Mesenchymal stem cell (in vitro differentiated cells and primary cell): ENCODE measurements around the gene SAPCD2.

ENCODE experiments used
- DNase-seq: peaks from one replicate; pipeline ENCODE4 v3.0.0-alpha.2; 2013
- H2AFZ ChIP-seq: one replicate; pipeline ENCODE4 v1.6.1; 2013; ENCODE audit warnings: low read depth, mild to moderate bottlenecking, control low read depth, inconsistent platforms, low read length, moderate library complexity
- H2AK5ac ChIP-seq: 2 replicates; pipeline ENCODE4 v1.6.1; 2013; ENCODE audit warnings: low read length, moderate library complexity, mild to moderate bottlenecking, inconsistent platforms; ENCODE audit not compliant: severe bottlenecking
- H2BK120ac ChIP-seq: one replicate; pipeline ENCODE4 v1.6.1; 2013; ENCODE audit warnings: low read depth, mild to moderate bottlenecking, inconsistent platforms, low read length, moderate library complexity
- H2BK12ac ChIP-seq, 2 experiments: one replicate each; pipeline ENCODE4 v1.6.1; 2013; ENCODE audit warnings: inconsistent platforms in 2 of 2, low read length in 2 of 2, mild to moderate bottlenecking in 2 of 2, moderate library complexity in 2 of 2, control low read depth in 1 of 2
- H2BK15ac ChIP-seq: one replicate; pipeline ENCODE4 v1.6.1; 2013; ENCODE audit warnings: mild to moderate bottlenecking, low read depth, inconsistent platforms; ENCODE audit not compliant: poor library complexity, severe bottlenecking
- H2BK5ac ChIP-seq: 2 replicates; pipeline ENCODE4 v1.6.1; 2013; ENCODE audit warnings: low read depth, mild to moderate bottlenecking, low read length, control low read depth, inconsistent platforms; ENCODE audit not compliant: poor library complexity, severe bottlenecking
- H3K14ac ChIP-seq, 2 experiments: one replicate each; pipeline ENCODE4 v1.6.1; 2013; ENCODE audit warnings: inconsistent platforms in 2 of 2, low read length in 2 of 2, control low read depth in 1 of 2, mild to moderate bottlenecking in 1 of 2, moderate library complexity in 1 of 2
- H3K18ac ChIP-seq, 2 experiments: one replicate each; pipeline ENCODE4 v1.6.1; 2013; ENCODE audit warnings: inconsistent platforms in 2 of 2, low read length in 2 of 2, control low read depth in 1 of 2, low read depth in 1 of 2, mild to moderate bottlenecking in 1 of 2
- H3K23ac ChIP-seq, 2 experiments: one replicate each; pipeline ENCODE4 v1.6.1; 2013; ENCODE audit warnings: inconsistent platforms in 2 of 2, low read length in 2 of 2, mild to moderate bottlenecking in 2 of 2, moderate library complexity in 2 of 2, control low read depth in 1 of 2
- H3K27ac ChIP-seq: 2 replicates; pipeline ENCODE4 v1.5.1; 2013; ENCODE audit warnings: mild to moderate bottlenecking, moderate library complexity, low read length, control low read depth, inconsistent platforms; ENCODE audit not compliant: poor library complexity, severe bottlenecking
- H3K27me3 ChIP-seq, 2 experiments: 2 replicates each; pipeline versions ENCODE4 v1.6.1 to v1.7.0; 2013; ENCODE audit warnings: low read length in 2 of 2, mild to moderate bottlenecking in 2 of 2, moderate library complexity in 2 of 2, control low read depth in 1 of 2, inconsistent platforms in 1 of 2; ENCODE audit not compliant: control insufficient read depth in 1 of 2, insufficient read depth in 1 of 2
- H3K36me3 ChIP-seq, 2 experiments: 2 replicates each; pipeline versions ENCODE4 v1.6.1 to v1.7.0; 2013; ENCODE audit warnings: low read length in 2 of 2, control low read depth in 1 of 2, inconsistent platforms in 1 of 2, low read depth in 1 of 2, mild to moderate bottlenecking in 1 of 2; ENCODE audit not compliant: insufficient read depth in 2 of 2, control insufficient read depth in 1 of 2
- H3K4ac ChIP-seq, 2 experiments: one replicate each; pipeline ENCODE4 v1.6.1; 2013; ENCODE audit warnings: inconsistent platforms in 2 of 2, low read length in 2 of 2, mild to moderate bottlenecking in 2 of 2, moderate library complexity in 2 of 2, control low read depth in 1 of 2, low read depth in 1 of 2
- H3K4me1 ChIP-seq: 2 replicates; pipeline ENCODE4 v1.6.1; 2013; ENCODE audit warnings: low read depth, low read length, control low read depth; ENCODE audit not compliant: control insufficient read depth, insufficient read depth
- H3K4me2 ChIP-seq: 2 replicates; pipeline ENCODE4 v1.6.1; 2013; ENCODE audit warnings: low read length, mild to moderate bottlenecking, inconsistent platforms; ENCODE audit not compliant: poor library complexity, severe bottlenecking
- H3K4me3 ChIP-seq, 2 experiments: 2 replicates each; pipeline versions ENCODE4 v1.5.1 to v1.7.0; 2013; ENCODE audit warnings: low read length in 2 of 2, mild to moderate bottlenecking in 2 of 2, control low read depth in 1 of 2, low read depth in 1 of 2; ENCODE audit not compliant: insufficient read depth in 1 of 2
- H3K79me1 ChIP-seq: replicated peaks from 2 replicates; pipeline ENCODE4 v1.6.1; 2013; ENCODE audit warnings: mild to moderate bottlenecking, control low read depth, low read length, inconsistent platforms; ENCODE audit not compliant: poor library complexity, severe bottlenecking
- H3K9ac ChIP-seq: 2 replicates; pipeline ENCODE4 v1.7.0; 2013; ENCODE audit warnings: mild to moderate bottlenecking, low read length, moderate library complexity
- H3K9me3 ChIP-seq: 2 replicates; pipeline ENCODE4 v1.7.0; 2013; ENCODE audit warnings: mild to moderate bottlenecking, low read length; ENCODE audit not compliant: control insufficient read depth
- H4K8ac ChIP-seq: one replicate; pipeline ENCODE4 v1.6.1; 2013; ENCODE audit warnings: inconsistent platforms, mild to moderate bottlenecking, low read length, moderate library complexity
- H4K91ac ChIP-seq: one replicate; pipeline ENCODE4 v1.6.1; 2013; ENCODE audit warnings: mild to moderate bottlenecking, low read length, inconsistent platforms
- WGBS: methylation state at CpG from one replicate; pipeline ENCODE4 v1.1.7; 2013; ENCODE audit warnings: mixed read lengths; 5-methylcytosine and 5-hydroxymethylcytosine counted together

SAPCD2 gene

GRCh38 chr9:137020771-137021567, 49.4 kb downstream of the SAPCD2 start:
- no peak for DNase-seq
- no peak overlapping the region for H3K23ac ChIP-seq
- H2BK15ac ChIP-seq, result no peak overlapping the region
- H3K36me3 ChIP-seq, result peaks cover 11 to 44% of the 10 kb centered on the region in 2 experiments
- no peak overlapping the region for H2BK120ac ChIP-seq
- no peak overlapping the region for H2AK5ac ChIP-seq
- 93% methylated on average over 32 of the region's 32 CpGs for WGBS
- H3K14ac ChIP-seq, result no peak overlapping the region
- no peak overlapping the region for H4K91ac ChIP-seq
- H2AFZ ChIP-seq, result no peak overlapping the region
- peaks cover 18% of the 10 kb centered on the region for H3K4me1 ChIP-seq
- no peak overlapping the region for H2BK5ac ChIP-seq
- H4K8ac ChIP-seq, result no peak overlapping the region
- no peaks in the 10 kb centered on the region for H3K9me3 ChIP-seq
- H3K27me3 ChIP-seq, result no peaks in the 10 kb centered on the region
- H3K79me1 ChIP-seq, result no peaks in the 10 kb centered on the region
- H3K9ac ChIP-seq, result no peak overlapping the region
- H3K27ac ChIP-seq, result no peak overlapping the region
- H2BK12ac ChIP-seq, result no peak overlapping the region
- no peak overlapping the region for H3K4me3 ChIP-seq
- H3K18ac ChIP-seq, result no peak overlapping the region
- H3K4me2 ChIP-seq, result no peak overlapping the region
- H3K4ac ChIP-seq, result no peak overlapping the region

GRCh38 chr9:137019891-137020683, 50.3 kb downstream of the SAPCD2 start:
- Histone ChIP-seq H2BK12ac (no peak overlapping the region), H3K4ac (no peak overlapping the region), H3K36me3 (peaks cover 12 to 53% of the 10 kb centered on the region in 2 experiments), H2BK120ac (no peak overlapping the region), H3K23ac (no peak overlapping the region), H4K8ac (no peak overlapping the region), H2BK15ac (no peak overlapping the region), H2BK5ac (no peak overlapping the region), H3K4me3 (no peak overlapping the region), H4K91ac (no peak overlapping the region), H3K27ac (no peak overlapping the region), H3K9ac (no peak overlapping the region), H2AFZ (no peak overlapping the region), H3K4me1 (peaks cover 13% of the 10 kb centered on the region), H3K4me2 (no peak overlapping the region), H3K18ac (no peak overlapping the region), H2AK5ac (no peak overlapping the region), H3K27me3 (no peaks in the 10 kb centered on the region), H3K9me3 (no peaks in the 10 kb centered on the region), H3K14ac (no peak overlapping the region), H3K79me1 (no peaks in the 10 kb centered on the region)
- WGBS, result 92% methylated on average over 32 of the region's 34 CpGs
- DNase-seq, result no peak

- no peak overlapping the region for H4K8ac ChIP-seq
- no peak overlapping the region for H3K23ac ChIP-seq
- H3K4me1 ChIP-seq, result peaks cover 14% of the 10 kb centered on the region
- H2BK120ac ChIP-seq, result no peak overlapping the region
- H3K4me2 ChIP-seq, result no peak overlapping the region
- no peak overlapping the region for H2BK5ac ChIP-seq
- H3K9ac ChIP-seq, result no peak overlapping the region
- no peak overlapping the region for H3K4ac ChIP-seq
- no peak overlapping the region for H3K18ac ChIP-seq
- no peaks in the 10 kb centered on the region for H3K27me3 ChIP-seq
- no peak overlapping the region for H3K27ac ChIP-seq
- no peak overlapping the region for H3K4me3 ChIP-seq
- H4K91ac ChIP-seq, result no peak overlapping the region
- H2AK5ac ChIP-seq, result no peak overlapping the region
- 92% methylated on average over 36 of the region's 36 CpGs for WGBS
- H3K36me3 ChIP-seq, result peaks cover 12 to 64% of the 10 kb centered on the region in 2 experiments
- H2AFZ ChIP-seq, result no peak overlapping the region
- no peak for DNase-seq
- no peaks in the 10 kb centered on the region for H3K9me3 ChIP-seq
- no peak overlapping the region for H3K14ac ChIP-seq
- no peak overlapping the region for H2BK12ac ChIP-seq
- no peak overlapping the region for H2BK15ac ChIP-seq
- H3K79me1 ChIP-seq, result no peaks in the 10 kb centered on the region
These were observed 51.4 kb downstream of the SAPCD2 start for GRCh38 chr9:137018761-137019559.
